ENCODE results near the gene FHIT.
"Not testable (repeated sequence)": the region's sequence is repeated elsewhere in the genome, so short reads cannot be mapped to it uniquely, and the experiment has no call there.

The FHIT gene

GRCh38 chr3:61078048-61078752 is 173.1 kb downstream of the FHIT start:
- Histone ChIP-seq H3K4me1 (no peaks in the 10 kb centered on the region), H3K36me3 (no peaks in the 10 kb centered on the region), H3K27me3 (no peaks in the 10 kb centered on the region), H3K9me3 (no peaks in the 10 kb centered on the region), H3K4me3 (ENCODE audit: low read depth, low read length) (peak overlapping the region; percentile 38)
- TF ChIP-seq, protein P1, sequence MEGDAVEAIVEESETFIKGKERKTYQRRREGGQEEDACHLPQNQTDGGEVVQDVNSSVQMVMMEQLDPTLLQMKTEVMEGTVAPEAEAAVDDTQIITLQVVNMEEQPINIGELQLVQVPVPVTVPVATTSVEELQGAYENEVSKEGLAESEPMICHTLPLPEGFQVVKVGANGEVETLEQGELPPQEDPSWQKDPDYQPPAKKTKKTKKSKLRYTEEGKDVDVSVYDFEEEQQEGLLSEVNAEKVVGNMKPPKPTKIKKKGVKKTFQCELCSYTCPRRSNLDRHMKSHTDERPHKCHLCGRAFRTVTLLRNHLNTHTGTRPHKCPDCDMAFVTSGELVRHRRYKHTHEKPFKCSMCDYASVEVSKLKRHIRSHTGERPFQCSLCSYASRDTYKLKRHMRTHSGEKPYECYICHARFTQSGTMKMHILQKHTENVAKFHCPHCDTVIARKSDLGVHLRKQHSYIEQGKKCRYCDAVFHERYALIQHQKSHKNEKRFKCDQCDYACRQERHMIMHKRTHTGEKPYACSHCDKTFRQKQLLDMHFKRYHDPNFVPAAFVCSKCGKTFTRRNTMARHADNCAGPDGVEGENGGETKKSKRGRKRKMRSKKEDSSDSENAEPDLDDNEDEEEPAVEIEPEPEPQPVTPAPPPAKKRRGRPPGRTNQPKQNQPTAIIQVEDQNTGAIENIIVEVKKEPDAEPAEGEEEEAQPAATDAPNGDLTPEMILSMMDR (IDR thresholded peaks at IDR 0.05; ENCODE audit: low read depth, low read length): no peak
- DNase-seq: no peak

- Histone ChIP-seq H3K9me3 (no peaks in the 10 kb centered on the region), H3K36me3 (no peaks in the 10 kb centered on the region), H3K4me1 (no peaks in the 10 kb centered on the region), H3K4me3 (ENCODE audit: low read depth, low read length) (no peak overlapping the region), H3K27me3 (no peaks in the 10 kb centered on the region)
- TF ChIP-seq, protein P1 (IDR thresholded peaks at IDR 0.05; ENCODE audit: low read depth, low read length): no peak
- no peak for DNase-seq
Measured at GRCh38 chr3:61077551-61077950, 173.7 kb downstream of the FHIT start.

- Histone ChIP-seq H3K27me3 (no peaks in the 10 kb centered on the region), H3K4me3 (ENCODE audit: low read depth, low read length) (no peak overlapping the region), H3K9me3 (no peaks in the 10 kb centered on the region), H3K4me1 (no peaks in the 10 kb centered on the region), H3K36me3 (no peaks in the 10 kb centered on the region)
- DNase-seq: no peak
- TF ChIP-seq, protein P1 (IDR thresholded peaks at IDR 0.05; ENCODE audit: low read depth, low read length): no peak
Measured at GRCh38 chr3:61074783-61075182, 176.5 kb downstream of the FHIT start.

DNA sequence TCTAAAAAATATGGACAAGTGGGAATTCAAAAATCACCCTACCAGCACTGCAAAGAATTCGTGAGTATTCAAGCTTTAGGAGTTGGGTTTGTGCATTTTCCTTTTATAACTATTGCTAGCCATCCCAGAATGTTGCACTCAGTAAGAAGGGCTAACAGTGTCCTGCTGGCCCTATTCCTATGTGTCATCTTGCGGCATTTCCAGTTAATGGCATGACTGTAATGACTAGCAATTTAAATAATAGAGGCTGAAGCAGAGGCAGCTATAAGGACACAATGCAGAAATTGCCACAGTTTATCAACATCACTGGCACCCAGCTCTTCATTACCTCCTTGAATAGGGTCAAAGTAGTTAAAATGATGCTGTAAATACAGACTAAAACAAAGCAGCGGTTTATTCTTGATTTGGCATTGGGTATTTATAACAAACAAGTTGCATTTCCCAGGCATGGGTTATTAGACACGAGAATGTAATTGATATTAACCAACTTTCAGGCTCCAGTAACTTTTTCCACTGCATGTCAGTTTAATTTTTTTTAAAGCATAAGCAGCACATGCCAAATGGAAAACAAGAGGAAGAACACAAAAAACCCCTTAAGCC is 177.6 kb downstream of the FHIT start:
- Histone ChIP-seq H3K27me3 (no peaks in the 10 kb centered on the region), H3K36me3 (no peaks in the 10 kb centered on the region), H3K4me3 (ENCODE audit: low read depth, low read length) (no peak overlapping the region), H3K9me3 (no peaks in the 10 kb centered on the region), H3K4me1 (no peaks in the 10 kb centered on the region)
- no peak for DNase-seq
- TF ChIP-seq, protein P1 (IDR thresholded peaks at IDR 0.05; ENCODE audit: low read depth, low read length): no peak

GRCh38 chr3:61068084-61068483 is 183.2 kb downstream of the FHIT start:
- Histone ChIP-seq H3K4me1 (no peaks in the 10 kb centered on the region), H3K4me3 (ENCODE audit: low read depth, low read length) (no peak overlapping the region), H3K9me3 (no peaks in the 10 kb centered on the region), H3K27me3 (no peaks in the 10 kb centered on the region), H3K36me3 (no peaks in the 10 kb centered on the region)
- TF ChIP-seq, protein P1 (IDR thresholded peaks at IDR 0.05; ENCODE audit: low read depth, low read length): no peak
- DNase-seq: no peak

DNA sequence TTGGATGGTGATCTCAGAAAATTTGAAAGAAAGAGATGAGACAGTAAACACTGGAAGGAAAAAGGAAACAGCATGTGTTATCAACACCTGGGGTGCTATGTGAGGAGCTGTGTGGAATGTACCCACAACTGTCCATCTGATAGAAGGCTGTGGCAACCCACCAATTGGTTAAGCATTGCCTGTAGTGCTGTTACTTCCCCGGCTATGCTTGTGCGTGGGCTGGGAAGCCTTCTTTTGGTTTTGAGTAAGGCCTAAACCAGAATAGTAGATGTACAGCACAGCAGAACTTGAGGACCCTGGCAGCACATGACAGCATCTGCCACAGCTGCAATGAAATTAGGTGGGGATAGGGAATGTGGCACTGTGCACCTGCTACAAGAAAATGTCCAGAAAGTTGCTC is 184.5 kb downstream of the FHIT start:
- no peak overlapping the region for H3K4me3 ChIP-seq (ENCODE audit: low read depth, low read length)
- DNase-seq: no peak
- H3K9me3 ChIP-seq: no peaks in the 10 kb centered on the region
- no peaks in the 10 kb centered on the region for H3K27me3 ChIP-seq
- no peaks in the 10 kb centered on the region for H3K4me1 ChIP-seq
- no peaks in the 10 kb centered on the region for H3K36me3 ChIP-seq
- TF ChIP-seq, protein P1 (IDR thresholded peaks at IDR 0.05; ENCODE audit: low read depth, low read length): no peak

GRCh38 chr3:61066222-61066621 is 185.0 kb downstream of the FHIT start:
- not testable (repeated sequence) for H3K4me3 ChIP-seq (ENCODE audit: low read depth, low read length); H3K9me3 ChIP-seq; DNase-seq; H3K4me1 ChIP-seq; H3K36me3 ChIP-seq; H3K27me3 ChIP-seq
